AG04449 (cell line): ENCODE data around the gene CENPO.

Experiments
- CTCF ChIA-PET: fragments of 350-600 bp; formaldehyde crosslinking; extraction: SDS; loops from one replicate; lab custom pipeline; 2021; ENCODE audit warnings: antibody characterized with exemption; lab: Yijun Ruan, JAX
- POLR2A ChIA-PET: fragments of 400-600, 350-600 bp; formaldehyde crosslinking; extraction: SDS; loops from one replicate; lab custom pipeline; 2020; ENCODE audit warnings: antibody characterized with exemption, inconsistent platforms; lab: Yijun Ruan, JAX
- DNase-seq: peaks from one replicate; pipeline ENCODE4 v3.0.0-alpha.2; 2010; ENCODE audit warnings: low read depth, low spot score
- H3K4me3 ChIP-seq: 2 replicates; pipeline ENCODE4 v1.5.1; 2011; ENCODE audit warnings: low read depth, mild to moderate bottlenecking, control low read depth, low read length
- CTCF ChIP-seq: IDR thresholded peaks from one replicate; pipeline ENCODE4 v1.5.1; 2011; ENCODE audit warnings: mild to moderate bottlenecking, moderate library complexity, low read length, control low read depth, inconsistent platforms; ENCODE audit not compliant: insufficient read depth; ENCODE audit errors: missing control alignments

Gene CENPO

GRCh38 chr2:24783641-24784040 lies 9.6 kb upstream of the CENPO start:
- H3K4me3 ChIP-seq = no peak overlapping the region
- TF ChIP-seq CTCF = no peak
- DNase-seq = no peak
- ChIA-PET POLR2A (no interaction called here), CTCF (interaction anchor here (1.5 kb wide), 1 partner anchor 9 kb away, joined by 9 read pairs; the partner anchor contains the start of genes CENPO and PTRHD1)

- no peak overlapping the region for H3K4me3 ChIP-seq
- CTCF ChIA-PET = interaction anchor here (0.6 kb wide), 1 partner anchor 654 kb away, joined by 3 read pairs; no protein-coding TSS in a partner anchor
- no peak for TF ChIP-seq CTCF
- no peak for DNase-seq
- POLR2A ChIA-PET = no interaction called here
Measured at GRCh38 chr2:24785671-24786321, 7.4 kb upstream of the CENPO start.

GRCh38 chr2:24787532-24787931 lies 5.7 kb upstream of the CENPO start:
- no peak for DNase-seq
- CTCF ChIA-PET = interaction anchor here (1.1 kb wide), 1 partner anchor 41 kb away, joined by 3 read pairs; no protein-coding TSS in a partner anchor
- POLR2A ChIA-PET = no interaction called here
- H3K4me3 ChIP-seq = no peak overlapping the region
- no peak for TF ChIP-seq CTCF

GRCh38 chr2:24788816-24789215 lies 4.4 kb upstream of the CENPO start:
- POLR2A ChIA-PET = no interaction called here
- no peak for DNase-seq
- TF ChIP-seq CTCF = no peak
- CTCF ChIA-PET = interaction anchor here (1.1 to 5.7 kb wide), 3 partner anchors 9 to 379 kb away, joined by 3 to 60 read pairs (median 30); no protein-coding TSS in a partner anchor
- H3K4me3 ChIP-seq = no peak overlapping the region

GRCh38 chr2:24791452-24791851 lies 1.8 kb upstream of the CENPO start:
- CTCF ChIA-PET = interaction anchor here (0.9 to 5.7 kb wide), 13 partner anchors 8 to 382 kb away, joined by 3 to 60 read pairs (median 6); no protein-coding TSS in a partner anchor
- POLR2A ChIA-PET = no interaction called here
- no peak for DNase-seq
- no peak for TF ChIP-seq CTCF
- H3K4me3 ChIP-seq = no peak overlapping the region

GRCh38 chr2:24792542-24792873 lies 717 bp upstream of the CENPO start:
- TF ChIP-seq CTCF = no peak
- DNase-seq = no peak
- CTCF ChIA-PET = interaction anchor here (0.8 to 5.7 kb wide), 24 partner anchors 9 to 393 kb away, joined by 3 to 60 read pairs (median 6); no protein-coding TSS in a partner anchor
- POLR2A ChIA-PET = interaction anchor here (0.9 kb wide), 1 partner anchor 385 kb away, joined by 3 read pairs; no protein-coding TSS in a partner anchor
- peak overlapping the region; percentile 94 for H3K4me3 ChIP-seq
